GM18870 (cell line): ENCODE measurements around the gene LDHAL6B.

ENCODE experiments used
- ATAC-seq: cut with Tn5 transposase; IDR thresholded peaks from one replicate; pipeline ENCODE4 v1.9.1; 2021; ENCODE audit warnings: moderate library complexity; ENCODE audit not compliant: unreplicated experiment

Gene LDHAL6B

DNA sequence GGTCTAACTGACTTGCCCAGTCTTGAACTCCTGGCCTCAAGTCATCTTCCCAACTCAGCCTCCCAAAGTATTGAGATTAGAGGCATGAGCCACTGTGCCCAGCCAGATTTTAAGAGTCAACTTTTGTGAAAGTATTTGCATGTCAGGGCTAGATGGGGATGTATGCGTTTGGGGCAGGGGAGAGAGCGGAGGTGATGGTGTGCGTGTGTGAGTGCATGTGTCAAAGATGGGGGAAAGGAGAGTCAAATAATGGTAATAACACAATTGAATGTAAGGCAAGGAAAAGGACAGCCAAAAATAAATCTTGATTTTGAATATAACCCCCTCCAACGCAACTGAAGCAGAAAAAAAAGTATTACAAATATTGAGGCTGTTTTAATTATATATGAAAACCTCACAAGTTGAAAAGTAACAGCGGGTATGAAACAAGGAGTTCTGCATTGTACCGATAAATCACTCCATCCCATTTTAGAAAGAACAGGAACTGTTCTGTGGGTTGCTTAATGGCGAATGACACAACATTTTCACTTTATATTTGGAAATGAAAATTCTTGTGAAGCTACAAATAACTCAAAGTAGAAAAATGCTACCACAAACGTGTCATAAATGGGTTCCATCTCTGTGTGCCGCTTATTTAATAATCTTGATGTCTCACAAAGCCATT, 29.9 kb upstream of the LDHAL6B start:
- no peak for ATAC-seq

- ATAC-seq, result no peak
Measured at GRCh38 chr15:59177317-59177660, 29.4 kb upstream of the LDHAL6B start.

- ATAC-seq, result no peak
Measured at GRCh38 chr15:59178151-59178695, 28.4 kb upstream of the LDHAL6B start.

DNA sequence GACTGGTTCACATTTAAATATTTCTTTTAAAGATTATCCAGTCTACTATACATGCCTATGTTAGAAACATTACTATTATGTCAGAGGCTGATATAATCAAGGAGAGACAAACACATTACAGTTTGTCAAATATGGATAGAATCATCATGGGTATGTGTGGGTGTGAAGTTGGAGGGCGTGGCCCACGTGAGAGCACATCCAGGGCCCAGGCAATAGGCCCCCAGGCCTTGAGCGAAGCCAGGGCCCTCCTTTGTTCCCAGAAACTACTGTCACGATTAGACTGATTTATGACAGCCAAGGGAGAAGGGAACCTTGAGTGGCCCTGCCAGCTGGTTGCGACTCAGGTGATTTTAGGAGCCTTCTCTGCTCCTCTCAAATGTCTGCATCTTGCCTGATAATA, 26.9 kb upstream of the LDHAL6B start:
- ATAC-seq, result no peak

- ATAC-seq, result no peak
Measured at GRCh38 chr15:59180945-59181600, 25.6 kb upstream of the LDHAL6B start.

DNA sequence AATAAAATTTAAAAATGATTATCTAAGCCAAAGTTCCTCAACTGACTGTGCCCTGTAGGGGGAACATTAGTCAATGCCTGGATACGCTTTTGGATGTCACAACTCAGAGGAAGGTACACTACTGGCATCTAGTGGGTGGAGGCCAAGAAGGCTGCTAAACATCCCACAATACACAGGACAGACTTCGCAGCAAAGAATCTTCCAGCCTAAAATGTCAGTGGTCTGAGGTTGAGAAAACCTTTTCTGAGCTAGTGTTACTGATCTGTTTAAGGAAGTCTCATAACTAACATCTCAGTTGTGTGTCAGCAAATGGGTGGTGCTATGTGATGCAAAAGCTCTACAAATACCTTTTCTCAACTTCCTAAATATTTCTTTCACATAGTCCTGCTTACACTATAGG, 20.9 kb upstream of the LDHAL6B start:
- ATAC-seq, result no peak

DNA sequence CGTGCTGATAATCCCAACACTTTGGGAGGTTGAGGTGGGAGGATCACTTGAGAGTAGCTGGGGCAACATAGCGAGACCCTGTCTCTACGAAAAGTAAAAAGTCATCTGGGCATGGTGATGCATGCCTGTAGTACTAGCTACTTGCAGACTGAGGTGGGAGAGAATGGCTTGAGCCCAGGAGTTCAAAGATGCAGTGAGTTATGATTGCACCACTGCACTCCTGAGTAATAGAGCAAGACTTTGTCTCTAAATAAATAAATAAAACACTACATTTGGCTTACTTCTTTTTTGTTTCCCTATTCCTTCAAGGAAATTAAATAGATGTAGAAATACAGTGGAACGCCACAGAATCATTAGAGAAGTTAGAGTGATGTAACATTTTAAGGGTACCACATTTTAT, 20.1 kb upstream of the LDHAL6B start:
- no peak for ATAC-seq

- ATAC-seq, result no peak
Measured at GRCh38 chr15:59189241-59189640, 17.4 kb upstream of the LDHAL6B start.

DNA sequence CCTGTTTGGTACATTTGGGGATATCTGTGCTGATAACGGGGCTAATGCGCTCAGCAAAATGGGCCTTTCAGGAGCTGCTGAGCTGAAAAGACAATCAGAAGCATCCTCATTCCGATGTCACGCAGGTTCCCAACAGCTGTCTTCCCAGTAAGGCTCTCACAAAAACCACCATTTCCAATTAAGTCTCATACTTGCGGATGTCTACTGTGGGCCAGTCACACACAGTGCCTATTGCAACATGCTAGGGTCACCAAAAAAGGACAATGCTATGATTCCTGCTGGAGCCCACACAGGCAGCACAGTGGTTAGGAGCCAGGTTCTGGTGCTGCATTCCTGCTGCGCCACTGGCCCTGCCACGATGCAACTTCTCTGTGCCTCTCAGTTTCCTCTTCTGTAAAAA, 16.4 kb upstream of the LDHAL6B start:
- ATAC-seq, result no peak

- ATAC-seq, result no peak
Measured at GRCh38 chr15:59191855-59192237, 14.8 kb upstream of the LDHAL6B start.

DNA sequence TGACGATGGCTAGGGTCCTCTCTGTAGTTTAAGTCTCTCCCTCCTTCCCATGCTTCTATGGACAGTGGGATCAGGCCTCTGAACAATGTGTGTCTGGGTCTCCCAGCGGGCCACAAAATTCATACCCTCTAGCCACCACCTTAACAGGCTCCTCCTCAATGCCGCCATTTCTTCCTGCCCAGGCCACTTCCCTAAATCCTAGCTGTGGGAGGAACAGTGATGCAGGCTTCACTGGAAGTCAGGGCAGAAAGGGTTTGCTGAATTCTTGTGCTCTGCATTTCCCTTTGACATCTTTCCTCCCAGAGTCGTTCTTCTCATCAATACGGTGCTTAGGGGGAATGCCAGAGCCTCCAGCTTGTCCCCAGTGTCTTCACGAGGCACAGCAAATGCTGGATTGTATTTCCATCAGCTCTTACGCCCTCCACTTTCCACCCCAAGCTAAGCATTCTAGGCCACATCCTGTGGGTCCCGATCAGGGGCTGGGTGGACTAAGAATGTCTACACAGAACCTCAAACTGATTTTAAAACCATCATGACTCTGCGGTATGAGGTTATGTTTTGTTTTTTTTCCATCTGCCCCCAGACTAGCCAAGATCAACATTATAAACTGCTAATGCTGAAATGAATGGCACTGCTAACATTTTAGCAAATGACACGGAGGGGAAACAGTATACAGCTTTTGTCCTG, 11.9 kb upstream of the LDHAL6B start:
- ATAC-seq, result no peak

- ATAC-seq, result no peak
Measured at GRCh38 chr15:59196416-59196815, 10.2 kb upstream of the LDHAL6B start.

DNA sequence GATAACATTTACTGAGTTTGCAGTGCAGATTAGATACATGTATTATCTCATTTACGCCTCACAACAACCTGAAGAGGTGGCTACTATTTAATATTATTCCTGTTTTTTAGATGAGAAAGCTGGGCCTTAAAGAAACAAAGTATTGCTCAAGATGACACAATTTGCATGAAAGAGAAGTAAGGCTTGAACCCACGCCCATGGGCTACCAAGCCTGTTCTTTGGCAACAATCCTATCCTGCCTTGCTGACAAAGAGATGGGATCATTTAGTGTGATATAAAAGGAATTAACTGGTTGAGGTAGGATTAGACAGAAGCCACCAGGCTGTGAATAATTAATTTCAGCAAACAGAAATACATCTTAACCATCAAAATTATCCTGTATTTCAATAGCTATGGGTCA, 9.2 kb upstream of the LDHAL6B start:
- ATAC-seq, result no peak

DNA sequence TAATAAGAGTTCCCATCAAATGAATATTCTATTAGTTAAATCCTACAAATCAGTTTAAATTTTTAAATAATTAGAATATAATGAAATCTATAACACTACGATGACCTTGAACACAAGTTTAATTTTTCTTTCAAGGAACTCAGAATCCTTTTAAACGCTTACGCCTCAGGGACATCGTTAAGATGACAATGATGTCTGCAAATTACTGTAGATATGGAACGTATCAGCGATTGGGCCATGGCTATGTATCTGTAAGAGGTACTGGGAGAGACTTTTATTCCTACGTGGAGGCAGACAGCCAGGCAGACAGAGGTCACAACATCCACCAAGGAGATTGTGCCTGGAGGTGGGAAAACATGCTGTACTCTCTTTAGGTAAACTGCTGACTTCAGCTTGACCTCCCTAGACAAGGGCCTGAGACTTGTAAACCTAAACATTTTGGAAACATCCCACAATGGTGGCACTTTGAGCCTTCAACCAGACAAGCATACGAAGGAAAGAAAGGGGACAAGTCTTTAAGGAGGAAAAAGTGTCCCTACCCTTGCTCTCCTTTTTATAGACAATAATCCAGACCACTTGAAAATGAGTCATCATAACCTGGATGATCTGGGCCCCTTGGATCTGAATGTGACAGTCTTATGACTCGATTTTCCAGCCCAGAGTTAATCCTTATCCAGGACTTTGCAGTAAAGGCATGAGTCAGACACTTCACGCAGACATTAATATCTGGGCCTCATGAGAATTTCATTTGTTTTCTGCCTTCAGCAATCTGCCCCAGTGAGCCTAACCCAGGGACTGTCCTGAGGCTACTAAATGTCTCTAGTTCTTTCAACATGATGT, 6.8 kb upstream of the LDHAL6B start:
- no peak for ATAC-seq

DNA sequence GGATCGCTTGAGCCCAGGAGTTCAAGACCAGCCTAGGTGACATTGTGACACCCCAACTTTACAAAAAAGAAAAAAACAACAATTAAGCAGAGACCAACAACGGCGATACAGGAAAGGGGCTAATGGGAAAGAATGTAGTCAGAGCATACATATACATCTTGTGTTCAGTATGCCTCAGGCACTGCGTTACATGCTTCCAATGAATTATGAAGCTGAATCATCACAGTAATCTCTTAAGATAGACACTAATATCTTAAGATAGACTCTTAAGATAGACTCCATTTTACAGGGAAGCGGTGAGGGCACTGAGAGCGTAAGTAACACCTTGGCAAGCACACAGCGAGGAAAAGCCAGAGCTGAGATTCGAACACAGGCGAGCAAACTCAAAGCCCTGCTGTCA, 6.1 kb upstream of the LDHAL6B start:
- no peak for ATAC-seq

- ATAC-seq, result no peak
Measured at GRCh38 chr15:59203008-59203407, 3.6 kb upstream of the LDHAL6B start.

GRCh38 chr15:59203657-59204056, 3.0 kb upstream of the LDHAL6B start:
- ATAC-seq, result no peak

GRCh38 chr15:59205839-59206622, 612 bp upstream of the LDHAL6B start:
- no peak for ATAC-seq

- no peak for ATAC-seq
Measured at GRCh38 chr15:59208613-59209249, 2.1 kb downstream of the LDHAL6B start.

GRCh38 chr15:59210186-59210585, 3.5 kb downstream of the LDHAL6B start:
- ATAC-seq, result no peak
